Measurements from ENCODE around the gene GAS2L3. TPM values are rescaled to one million over a fixed set of nuclear protein-coding genes. Genes with fewer than 3 reads are reported as not detected.
"Not testable (repeated sequence)": the region's sequence is repeated elsewhere in the genome, so short reads cannot be mapped to it uniquely, and the experiment has no call there.

Gene GAS2L3
- total RNA-seq, 1 donor from 2014 or later = 20.0 TPM

DNA sequence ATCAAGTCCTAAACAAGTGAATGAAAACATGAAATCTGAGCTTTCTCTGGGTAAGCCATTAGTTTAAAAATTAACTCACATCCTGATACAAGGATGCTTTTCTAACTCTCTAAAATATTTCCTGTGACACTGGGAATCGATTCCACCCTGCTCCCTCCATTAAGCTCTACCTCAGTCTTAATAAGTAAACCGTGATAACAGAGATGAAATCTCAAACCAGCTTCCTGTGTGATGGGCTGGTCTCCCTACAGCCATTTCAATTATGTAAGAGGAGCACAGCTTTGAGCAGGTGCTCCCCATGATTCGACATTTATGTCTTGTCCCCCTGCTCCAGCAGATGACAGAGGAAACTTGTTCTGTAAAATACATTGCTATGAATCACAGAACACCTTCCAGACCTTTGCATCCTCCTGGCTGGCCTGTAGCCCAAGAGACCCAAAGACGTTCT lies 59.0 kb downstream of the GAS2L3 start:
- peak overlapping the region; percentile 6 for H3K4me3 ChIP-seq (ENCODE audit: low read depth, low read length)
- TF ChIP-seq CTCF (conservative IDR thresholded peaks at IDR 0.05; ENCODE audit: low read depth, low read length) = no peak
- peak; percentile 53 for DNase-seq (ENCODE audit: low read depth)

DNA sequence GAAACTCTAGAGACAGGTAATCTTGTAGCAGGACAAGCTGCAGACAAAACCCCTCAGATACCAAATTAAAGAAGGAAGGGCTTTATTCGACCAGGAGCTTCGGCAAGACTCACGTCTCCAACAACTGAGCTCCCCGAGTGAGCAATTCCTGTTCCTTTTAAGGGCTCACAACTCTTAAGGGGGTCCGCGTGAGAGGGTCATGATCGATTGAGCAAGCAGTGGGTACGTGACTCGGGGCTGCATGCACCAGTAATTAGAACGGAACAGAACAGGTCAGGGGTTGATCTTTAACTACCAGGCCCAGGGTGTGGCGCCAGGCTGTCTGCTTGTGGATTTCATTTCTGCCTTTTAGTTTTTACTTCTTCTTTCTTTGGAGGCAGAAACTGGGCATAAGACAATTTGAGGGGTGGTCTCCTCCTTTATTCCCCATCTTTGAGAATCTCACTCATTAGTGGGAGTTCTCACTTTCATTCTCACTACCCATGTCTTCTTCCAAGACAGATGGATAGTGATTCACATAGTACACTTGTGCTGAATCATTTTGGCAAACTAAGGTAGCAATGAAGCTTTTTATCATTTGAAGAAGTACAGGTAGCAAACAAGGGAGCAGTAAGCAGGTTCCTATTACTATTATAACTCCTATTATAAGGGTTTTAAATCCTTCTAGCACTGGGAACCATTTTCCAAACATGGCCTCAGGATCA lies 59.8 kb downstream of the GAS2L3 start:
- H3K4me3 ChIP-seq (ENCODE audit: low read depth, low read length) = not testable (repeated sequence)
- peak; percentile 43 for DNase-seq (ENCODE audit: low read depth)

DNA sequence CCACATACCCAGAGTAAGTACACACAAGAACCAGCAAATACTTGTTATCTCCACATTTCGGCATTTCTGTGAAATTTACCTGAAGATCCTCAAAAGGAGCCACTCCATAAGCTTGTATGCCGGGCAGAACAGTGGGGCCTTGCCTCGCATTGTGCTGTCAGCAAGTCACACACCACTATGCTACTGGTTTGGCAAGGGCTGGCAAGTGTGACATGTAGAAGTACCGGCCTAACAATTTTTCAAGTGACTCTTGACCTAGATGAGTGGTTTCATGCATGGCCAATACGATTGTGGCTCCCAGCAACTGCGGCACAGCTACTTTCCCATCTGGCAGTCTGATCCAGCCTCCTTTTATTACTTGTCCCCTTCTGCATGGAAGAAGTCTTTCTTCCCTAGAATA lies 69.8 kb downstream of the GAS2L3 start:
- TF ChIP-seq CTCF (conservative IDR thresholded peaks at IDR 0.05; ENCODE audit: low read depth, low read length) = no peak
- H3K4me3 ChIP-seq (ENCODE audit: low read depth, low read length) = no peak overlapping the region
- no peak for DNase-seq (ENCODE audit: low read depth)

DNA sequence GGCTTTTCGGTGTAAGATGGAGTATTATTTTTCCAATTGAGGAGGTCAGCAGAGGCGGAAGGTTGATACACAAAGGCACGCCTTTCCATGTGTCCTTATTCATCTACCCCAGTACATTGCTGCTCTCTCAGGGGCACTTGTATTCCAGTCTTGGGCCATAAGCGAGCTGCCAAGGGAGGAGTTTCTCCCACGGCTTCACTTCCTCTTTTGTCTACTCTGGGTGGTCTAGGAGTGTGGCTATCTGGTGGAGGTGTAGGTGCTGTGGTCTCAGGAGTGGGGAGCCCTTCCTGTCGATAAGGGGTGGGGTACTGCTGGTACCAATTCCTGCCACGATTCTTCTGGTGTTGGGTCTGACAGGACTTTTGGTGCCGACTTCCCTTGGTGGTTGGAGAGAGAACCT lies 73.4 kb downstream of the GAS2L3 start:
- no peak for TF ChIP-seq CTCF (conservative IDR thresholded peaks at IDR 0.05; ENCODE audit: low read depth, low read length)
- no peak for DNase-seq (ENCODE audit: low read depth)
- no peak overlapping the region for H3K4me3 ChIP-seq (ENCODE audit: low read depth, low read length)

- H3K4me3 ChIP-seq (ENCODE audit: low read depth, low read length) = no peak overlapping the region
- no peak for DNase-seq (ENCODE audit: low read depth)
- peak; percentile 59 for TF ChIP-seq CTCF (conservative IDR thresholded peaks at IDR 0.05; ENCODE audit: low read depth, low read length)
Measured at GRCh38 chr12:100651108-100651507, 77.6 kb downstream of the GAS2L3 start.

DNA sequence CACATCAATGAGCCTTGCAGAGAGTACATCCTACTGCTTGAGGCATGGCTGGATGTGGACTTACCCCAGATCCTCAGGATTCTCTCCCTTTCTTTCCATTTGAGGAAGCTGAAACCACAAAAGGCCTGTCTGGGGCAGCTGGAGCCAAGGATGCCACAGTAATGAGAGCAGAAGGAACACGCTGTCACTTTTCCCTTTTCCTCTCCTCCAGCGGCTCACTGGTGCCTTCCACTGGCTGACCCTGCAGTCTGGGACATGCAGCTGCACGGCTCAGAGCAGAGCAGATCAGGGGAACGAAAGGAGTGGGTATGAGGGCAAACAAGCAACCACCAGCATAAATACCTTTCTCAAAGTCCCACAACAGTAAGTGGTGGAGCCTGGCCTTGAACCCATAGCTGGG lies 78.2 kb downstream of the GAS2L3 start:
- peak; percentile 26 for TF ChIP-seq CTCF (conservative IDR thresholded peaks at IDR 0.05; ENCODE audit: low read depth, low read length)
- no peak for DNase-seq (ENCODE audit: low read depth)
- H3K4me3 ChIP-seq (ENCODE audit: low read depth, low read length) = no peak overlapping the region

- DNase-seq (ENCODE audit: low read depth) = no peak
- TF ChIP-seq CTCF (conservative IDR thresholded peaks at IDR 0.05; ENCODE audit: low read depth, low read length) = no peak
- no peak overlapping the region for H3K4me3 ChIP-seq (ENCODE audit: low read depth, low read length)
Measured at GRCh38 chr12:100652488-100652887, 79.0 kb downstream of the GAS2L3 start.
